Measurements from ENCODE around the gene NBPF4. TPM values are rescaled to one million over a fixed set of nuclear protein-coding genes. Genes with fewer than 3 reads are reported as not detected.

NBPF4 gene
- total RNA-seq, 1 experiment from 2014 or later: not detected

GRCh38 chr1:108192581-108192980 lies 51.3 kb downstream of the NBPF4 start:
- H3K27ac ChIP-seq (ENCODE audit: low read depth, low read length, poor library complexity, severe bottlenecking): no peak overlapping the region
- POLR2A ChIA-PET (ENCODE audit: low non-redundant PET): no interaction called here
- CTCF ChIA-PET: no interaction called here
- no peaks in the 10 kb centered on the region for H3K4me1 ChIP-seq (ENCODE audit: insufficient read depth, low read length, poor library complexity, severe bottlenecking)
- no peak overlapping the region for H3K4me3 ChIP-seq (ENCODE audit: low read depth, low read length, poor library complexity, severe bottlenecking)
- TF ChIP-seq, protein P1, sequence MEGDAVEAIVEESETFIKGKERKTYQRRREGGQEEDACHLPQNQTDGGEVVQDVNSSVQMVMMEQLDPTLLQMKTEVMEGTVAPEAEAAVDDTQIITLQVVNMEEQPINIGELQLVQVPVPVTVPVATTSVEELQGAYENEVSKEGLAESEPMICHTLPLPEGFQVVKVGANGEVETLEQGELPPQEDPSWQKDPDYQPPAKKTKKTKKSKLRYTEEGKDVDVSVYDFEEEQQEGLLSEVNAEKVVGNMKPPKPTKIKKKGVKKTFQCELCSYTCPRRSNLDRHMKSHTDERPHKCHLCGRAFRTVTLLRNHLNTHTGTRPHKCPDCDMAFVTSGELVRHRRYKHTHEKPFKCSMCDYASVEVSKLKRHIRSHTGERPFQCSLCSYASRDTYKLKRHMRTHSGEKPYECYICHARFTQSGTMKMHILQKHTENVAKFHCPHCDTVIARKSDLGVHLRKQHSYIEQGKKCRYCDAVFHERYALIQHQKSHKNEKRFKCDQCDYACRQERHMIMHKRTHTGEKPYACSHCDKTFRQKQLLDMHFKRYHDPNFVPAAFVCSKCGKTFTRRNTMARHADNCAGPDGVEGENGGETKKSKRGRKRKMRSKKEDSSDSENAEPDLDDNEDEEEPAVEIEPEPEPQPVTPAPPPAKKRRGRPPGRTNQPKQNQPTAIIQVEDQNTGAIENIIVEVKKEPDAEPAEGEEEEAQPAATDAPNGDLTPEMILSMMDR (conservative IDR thresholded peaks at IDR 0.05; ENCODE audit: low read depth, low read length): no peak
- TF ChIP-seq EZH2 (IDR thresholded peaks at IDR 0.05; ENCODE audit: borderline replicate concordance, low read depth, low read length, poor library complexity, severe bottlenecking): no peak
- peaks cover 36% of the 10 kb centered on the region for H3K36me3 ChIP-seq (ENCODE audit: insufficient read depth, low read length, poor library complexity, severe bottlenecking)
- intact Hi-C loops (cut with micrococcal nuclease; ENCODE audit: unreplicated experiment): no loop called here
- no TSS peak for BruUV-seq (replicated peaks)
- no peak for DNase-seq (ENCODE audit: low spot score)
- peaks cover 20% of the 10 kb centered on the region for H3K9me3 ChIP-seq (ENCODE audit: low read depth, low read length, poor library complexity, severe bottlenecking)
- H3K27me3 ChIP-seq (replicated peaks; ENCODE audit: insufficient read depth, low read depth, low read length, poor library complexity): no peaks in the 10 kb centered on the region

GRCh38 chr1:108190686-108191416 lies 53.0 kb downstream of the NBPF4 start:
- no peaks in the 10 kb centered on the region for H3K4me1 ChIP-seq (ENCODE audit: insufficient read depth, low read length, poor library complexity, severe bottlenecking)
- H3K9me3 ChIP-seq (ENCODE audit: low read depth, low read length, poor library complexity, severe bottlenecking): peaks cover 13% of the 10 kb centered on the region
- BruUV-seq (replicated peaks): no TSS peak
- no peak for DNase-seq (ENCODE audit: low spot score)
- intact Hi-C loops (cut with micrococcal nuclease; ENCODE audit: unreplicated experiment): no loop called here
- ChIA-PET POLR2A (ENCODE audit: low non-redundant PET) (no interaction called here), CTCF (no interaction called here)
- no peak for TF ChIP-seq EZH2 (IDR thresholded peaks at IDR 0.05; ENCODE audit: borderline replicate concordance, low read depth, low read length, poor library complexity, severe bottlenecking)
- TF ChIP-seq, protein P1 (conservative IDR thresholded peaks at IDR 0.05; ENCODE audit: low read depth, low read length): no peak
- no peaks in the 10 kb centered on the region for H3K27me3 ChIP-seq (replicated peaks; ENCODE audit: insufficient read depth, low read depth, low read length, poor library complexity)
- no peak overlapping the region for H3K4me3 ChIP-seq (ENCODE audit: low read depth, low read length, poor library complexity, severe bottlenecking)
- no peak overlapping the region for H3K27ac ChIP-seq (ENCODE audit: low read depth, low read length, poor library complexity, severe bottlenecking)
- peaks cover 20% of the 10 kb centered on the region for H3K36me3 ChIP-seq (ENCODE audit: insufficient read depth, low read length, poor library complexity, severe bottlenecking)

- CTCF ChIA-PET: no interaction called here
- peaks cover 5% of the 10 kb centered on the region for H3K9me3 ChIP-seq (ENCODE audit: low read depth, low read length, poor library complexity, severe bottlenecking)
Measured at GRCh38 chr1:108190001-108190634, 53.8 kb downstream of the NBPF4 start.

More at GRCh38 chr1:108190001-108190634, 53.8 kb downstream of the NBPF4 start:
- H3K4me3 ChIP-seq (ENCODE audit: low read depth, low read length, poor library complexity, severe bottlenecking): no peak overlapping the region
- no peaks in the 10 kb centered on the region for H3K27me3 ChIP-seq (replicated peaks; ENCODE audit: insufficient read depth, low read depth, low read length, poor library complexity)
- H3K27ac ChIP-seq (ENCODE audit: low read depth, low read length, poor library complexity, severe bottlenecking): no peak overlapping the region
- no TSS peak for BruUV-seq (replicated peaks)
- no peaks in the 10 kb centered on the region for H3K4me1 ChIP-seq (ENCODE audit: insufficient read depth, low read length, poor library complexity, severe bottlenecking)
- POLR2A ChIA-PET (ENCODE audit: low non-redundant PET): no interaction called here
- intact Hi-C loops (cut with micrococcal nuclease; ENCODE audit: unreplicated experiment): no loop called here
- no peak for TF ChIP-seq EZH2 (IDR thresholded peaks at IDR 0.05; ENCODE audit: borderline replicate concordance, low read depth, low read length, poor library complexity, severe bottlenecking)
- TF ChIP-seq, protein P1 (conservative IDR thresholded peaks at IDR 0.05; ENCODE audit: low read depth, low read length): no peak
- peaks cover 15% of the 10 kb centered on the region for H3K36me3 ChIP-seq (ENCODE audit: insufficient read depth, low read length, poor library complexity, severe bottlenecking)
- DNase-seq (ENCODE audit: low spot score): no peak

All from A673 (cell line).